K562 (cell line): ENCODE results near the gene TBX6. TPM values are rescaled to one million over a fixed set of nuclear protein-coding genes. Genes with fewer than 3 reads are reported as not detected.

Experiments
- CCAR2 ChIP-seq: fragments of 200-400 bp; formaldehyde crosslinking; IDR thresholded peaks from 2 replicates; pipeline ENCODE4 v1.6.1; 2017; ENCODE audit warnings: mild to moderate bottlenecking, low read depth, low read length
- CREM ChIP-seq: IDR thresholded peaks from 2 replicates; pipeline ENCODE4 v1.6.1; 2014; ENCODE audit warnings: antibody characterized with exemption, low read depth
- FOSL1 ChIP-seq: fragments of 200-800 bp; sonication (Bioruptor generic); conservative IDR thresholded peaks from 2 replicates; pipeline ENCODE4 v1.6.1; 2016; ENCODE audit warnings: missing genetic modification characterization, missing compliant biosample characterization
- GABPB1 ChIP-seq: sonication (generic); formaldehyde crosslinking; IDR thresholded peaks from 2 replicates; pipeline ENCODE4 v1.8.0; 2022; ENCODE audit warnings: mild to moderate bottlenecking, missing genetic modification reagents
- GTF2F1 ChIP-seq: IDR thresholded peaks from 2 replicates; pipeline ENCODE4 v1.6.1; 2011; ENCODE audit warnings: low read depth, low read length, improper control_type of control experiment
- JUNB ChIP-seq: fragments of 450-650 bp; formaldehyde crosslinking; conservative IDR thresholded peaks from 2 replicates; pipeline ENCODE4 v1.4.0; 2020; ENCODE audit warnings: mild to moderate bottlenecking
- KHSRP ChIP-seq: fragments of 450-650 bp; IDR thresholded peaks from 2 replicates; pipeline ENCODE4 v1.6.1; 2017
- MBD2 ChIP-seq: sonication (generic); IDR thresholded peaks from 2 replicates; pipeline ENCODE4 v1.6.1; 2016; ENCODE audit warnings: low read depth, borderline replicate concordance
- NFIX ChIP-seq: fragments of 250-450 bp; sonication (Bioruptor Pico); IDR thresholded peaks from 2 replicates; pipeline ENCODE4 v1.4.0; 2020; ENCODE audit warnings: low read depth, mild to moderate bottlenecking, moderate library complexity
- NR2C1 ChIP-seq, 2 experiments: fragments of 450-650 bp; IDR thresholded peaks; 2 replicates each; pipeline ENCODE4 v1.6.1; 2017; ENCODE audit warnings: mild to moderate bottlenecking in 2 of 2, antibody characterized with exemption in 1 of 2, inconsistent platforms in 1 of 2, missing compliant biosample characterization in 1 of 2, missing genetic modification characterization in 1 of 2
- PTRF ChIP-seq: fragments of 450-650 bp; IDR thresholded peaks from 2 replicates; pipeline ENCODE4 v1.6.1; 2016; ENCODE audit warnings: mild to moderate bottlenecking, missing genetic modification characterization, missing compliant biosample characterization
- RFX1 ChIP-seq: fragments of 450-650 bp; IDR thresholded peaks from 2 replicates; pipeline ENCODE4 v1.6.1; 2016; ENCODE audit warnings: mild to moderate bottlenecking, moderate library complexity
- RUNX1 ChIP-seq: sonication (generic); IDR thresholded peaks from 2 replicates; pipeline ENCODE4 v1.6.1; 2016; ENCODE audit warnings: antibody characterized with exemption, low read depth
- SPI1 ChIP-seq: IDR thresholded peaks from 2 replicates; pipeline ENCODE4 v1.6.1; 2011; ENCODE audit warnings: low read depth, low read length, control low read depth, borderline replicate concordance
- TAF1 ChIP-seq: IDR thresholded peaks from 2 replicates; pipeline ENCODE4 v1.6.1; 2011; ENCODE audit warnings: mild to moderate bottlenecking, low read length, moderate library complexity; ENCODE audit not compliant: insufficient read depth, control insufficient read depth, severe bottlenecking; ENCODE audit errors: extremely low read depth
- U2AF2 ChIP-seq: fragments of 200-400 bp; formaldehyde crosslinking; optimal IDR thresholded peaks from 2 replicates; pipeline ENCODE3; 2017; ENCODE audit warnings: low read depth, mild to moderate bottlenecking, low read length
- USF1 ChIP-seq: sonication (generic); formaldehyde crosslinking; IDR thresholded peaks from 2 replicates; pipeline ENCODE4 v1.9.0; 2022; ENCODE audit warnings: mild to moderate bottlenecking, missing genetic modification reagents
- WHSC1 ChIP-seq: IDR thresholded peaks from one replicate; pipeline ENCODE4 v1.6.1; 2012; ENCODE audit warnings: low read length, control low read depth, inconsistent platforms
- ZBTB9 ChIP-seq: fragments of 450-650 bp; formaldehyde crosslinking; IDR thresholded peaks from 2 replicates; pipeline ENCODE4 v1.4.0; 2020; ENCODE audit warnings: mild to moderate bottlenecking, moderate library complexity
- ZFP36 ChIP-seq: fragments of 150-350 bp; IDR thresholded peaks from 2 replicates; pipeline ENCODE4 v1.6.1; 2018; ENCODE audit warnings: low read length, low read depth; ENCODE audit not compliant: partially characterized antibody
- ZNF586 ChIP-seq: fragments of 450-650 bp; formaldehyde crosslinking; conservative IDR thresholded peaks from 2 replicates; pipeline ENCODE4 v1.4.0; 2020; ENCODE audit warnings: mild to moderate bottlenecking, moderate library complexity
- polyA plus RNA-seq, 8 experiments: library from polyadenylated mRNA; depleted of rRNA in 4 of 8; stranded (reverse) in 5 of 8; unstranded in 3 of 8; fragments of >200 nt; fragmentation: Nextera tagmentation in 2 of 8; fragmentation: Illumina TruSeq in 1 of 8; extraction: Ambion mirVana in 2 of 8; extraction: Trizol in 1 of 8; gene quantifications; 2 replicates each; pipeline versions ENCODE4 v1.2.1 to v1.2.3, GENCODE V29; 2011 to 2014; ENCODE audit warnings: inconsistent platforms in 1 of 8, missing spikeins in 1 of 8
- total RNA-seq, 7 experiments: library from RNA; depleted of rRNA in 6 of 7; stranded (reverse); fragments of >200 nt in 6 of 7; fragmentation: Illumina TruSeq in 2 of 7; extraction: Trizol in 2 of 7; gene quantifications; 2 replicates each; pipeline versions ENCODE4 v1.2.1 to v1.2.3, GENCODE V29; 2011 to 2021; ENCODE audit warnings: low replicate concordance in 1 of 7
- TF ChIP-seq, protein P1 (sequence below): sonication (generic); formaldehyde crosslinking; IDR thresholded peaks from 2 replicates; pipeline ENCODE4 v1.8.0; 2022; ENCODE audit warnings: missing genetic modification reagents, mild to moderate bottlenecking, borderline replicate concordance
- TF ChIP-seq, protein P2 (sequence below): fragments of 250-450 bp; sonication (Bioruptor Pico); IDR thresholded peaks from 2 replicates; pipeline ENCODE4 v1.4.0; 2020; ENCODE audit warnings: mild to moderate bottlenecking, moderate library complexity, borderline replicate concordance

The TBX6 gene
- total and polyA plus RNA-seq, 9 of the 15 experiments (the other 6 are each of a cell fraction or from before 2014, with no cell fraction given) = 0.07 to 0.58 (median 0.11) TPM; not detected in 2

GRCh38 chr16:30063893-30064728 is 27.6 kb downstream of the TBX6 start (continued):
- TF ChIP-seq USF1 (CRISPR knock-in tag) (peak; percentile 79), TAF1 (no peak), RUNX1 (no peak), MBD2 (no peak; the same call in 1 of the 2 replicates), KHSRP (no peak), WHSC1 (no peak), PTRF (tag) (no peak), NR2C1 (IDR thresholded peaks at IDR 0.05) (no peak), NR2C1 (tag; IDR thresholded peaks at IDR 0.05) (no peak), ZBTB9 (CRISPR knock-in tag) (no peak), ZFP36 (no peak), CREM (peak; percentile 52; the same call in 1 of the 2 replicates), U2AF2 (no peak), GABPB1 (no peak), JUNB (no peak), ZNF586 (CRISPR knock-in tag) (no peak), RFX1 (no peak), FOSL1 (no peak), SPI1 (no peak), NFIX (no peak), CCAR2 (no peak), GTF2F1 (no peak)
- TF ChIP-seq, protein P1, sequence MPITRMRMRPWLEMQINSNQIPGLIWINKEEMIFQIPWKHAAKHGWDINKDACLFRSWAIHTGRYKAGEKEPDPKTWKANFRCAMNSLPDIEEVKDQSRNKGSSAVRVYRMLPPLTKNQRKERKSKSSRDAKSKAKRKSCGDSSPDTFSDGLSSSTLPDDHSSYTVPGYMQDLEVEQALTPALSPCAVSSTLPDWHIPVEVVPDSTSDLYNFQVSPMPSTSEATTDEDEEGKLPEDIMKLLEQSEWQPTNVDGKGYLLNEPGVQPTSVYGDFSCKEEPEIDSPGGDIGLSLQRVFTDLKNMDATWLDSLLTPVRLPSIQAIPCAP (CRISPR knock-in tag) = no peak
- TF ChIP-seq, protein P2, sequence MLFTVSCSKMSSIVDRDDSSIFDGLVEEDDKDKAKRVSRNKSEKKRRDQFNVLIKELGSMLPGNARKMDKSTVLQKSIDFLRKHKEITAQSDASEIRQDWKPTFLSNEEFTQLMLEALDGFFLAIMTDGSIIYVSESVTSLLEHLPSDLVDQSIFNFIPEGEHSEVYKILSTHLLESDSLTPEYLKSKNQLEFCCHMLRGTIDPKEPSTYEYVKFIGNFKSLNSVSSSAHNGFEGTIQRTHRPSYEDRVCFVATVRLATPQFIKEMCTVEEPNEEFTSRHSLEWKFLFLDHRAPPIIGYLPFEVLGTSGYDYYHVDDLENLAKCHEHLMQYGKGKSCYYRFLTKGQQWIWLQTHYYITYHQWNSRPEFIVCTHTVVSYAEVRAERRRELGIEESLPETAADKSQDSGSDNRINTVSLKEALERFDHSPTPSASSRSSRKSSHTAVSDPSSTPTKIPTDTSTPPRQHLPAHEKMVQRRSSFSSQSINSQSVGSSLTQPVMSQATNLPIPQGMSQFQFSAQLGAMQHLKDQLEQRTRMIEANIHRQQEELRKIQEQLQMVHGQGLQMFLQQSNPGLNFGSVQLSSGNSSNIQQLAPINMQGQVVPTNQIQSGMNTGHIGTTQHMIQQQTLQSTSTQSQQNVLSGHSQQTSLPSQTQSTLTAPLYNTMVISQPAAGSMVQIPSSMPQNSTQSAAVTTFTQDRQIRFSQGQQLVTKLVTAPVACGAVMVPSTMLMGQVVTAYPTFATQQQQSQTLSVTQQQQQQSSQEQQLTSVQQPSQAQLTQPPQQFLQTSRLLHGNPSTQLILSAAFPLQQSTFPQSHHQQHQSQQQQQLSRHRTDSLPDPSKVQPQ (CRISPR knock-in tag) = no peak
